Memory B cell (primary cell): ENCODE measurements around the gene PDCD6IP.

Source experiments
- ATAC-seq: fragments of 150-1000 bp; cut with Tn5 transposase; 2 replicates; pipeline ENCODE4 v1.10.0; 2021; ENCODE audit warnings: low read depth, mild to moderate bottlenecking, moderate library complexity
- DNase-seq, 2 donors: peaks; one replicate each; pipeline ENCODE4 v3.0.0; 2022; ENCODE audit warnings: low spot score in 2 of 2
- H3K27ac Mint-ChIP-seq: one replicate; pipeline ENCODE4 v1.8.0; 2022; ENCODE audit warnings: mild to moderate bottlenecking, moderate library complexity, mixed read lengths
- H3K27me3 Mint-ChIP-seq: one replicate; pipeline ENCODE4 v1.8.0; 2022; ENCODE audit warnings: mixed read lengths
- H3K36me3 Mint-ChIP-seq: one replicate; pipeline ENCODE4 v1.8.0; 2022; ENCODE audit warnings: mild to moderate bottlenecking, mixed read lengths
- H3K4me1 Mint-ChIP-seq: one replicate; pipeline ENCODE4 v1.8.0; 2022; ENCODE audit warnings: mixed read lengths
- H3K4me3 Mint-ChIP-seq: one replicate; pipeline ENCODE4 v1.8.0; 2022; ENCODE audit warnings: mild to moderate bottlenecking, moderate library complexity, mixed read lengths
- H3K9me3 Mint-ChIP-seq: one replicate; pipeline ENCODE4 v1.8.0; 2022; ENCODE audit warnings: mixed read lengths

The PDCD6IP gene

GRCh38 chr3:33786565-33787327, 11.7 kb upstream of the PDCD6IP start:
- no peaks in the 10 kb centered on the region for H3K27me3 Mint-ChIP-seq
- DNase-seq (no peak), ATAC-seq (no peak)
- peak overlapping the region; percentile 67 for H3K4me3 Mint-ChIP-seq
- no peaks in the 10 kb centered on the region for H3K36me3 Mint-ChIP-seq
- no peak overlapping the region for H3K27ac Mint-ChIP-seq
- H3K9me3 Mint-ChIP-seq: no peaks in the 10 kb centered on the region
- peaks cover 3% of the 10 kb centered on the region for H3K4me1 Mint-ChIP-seq

DNA sequence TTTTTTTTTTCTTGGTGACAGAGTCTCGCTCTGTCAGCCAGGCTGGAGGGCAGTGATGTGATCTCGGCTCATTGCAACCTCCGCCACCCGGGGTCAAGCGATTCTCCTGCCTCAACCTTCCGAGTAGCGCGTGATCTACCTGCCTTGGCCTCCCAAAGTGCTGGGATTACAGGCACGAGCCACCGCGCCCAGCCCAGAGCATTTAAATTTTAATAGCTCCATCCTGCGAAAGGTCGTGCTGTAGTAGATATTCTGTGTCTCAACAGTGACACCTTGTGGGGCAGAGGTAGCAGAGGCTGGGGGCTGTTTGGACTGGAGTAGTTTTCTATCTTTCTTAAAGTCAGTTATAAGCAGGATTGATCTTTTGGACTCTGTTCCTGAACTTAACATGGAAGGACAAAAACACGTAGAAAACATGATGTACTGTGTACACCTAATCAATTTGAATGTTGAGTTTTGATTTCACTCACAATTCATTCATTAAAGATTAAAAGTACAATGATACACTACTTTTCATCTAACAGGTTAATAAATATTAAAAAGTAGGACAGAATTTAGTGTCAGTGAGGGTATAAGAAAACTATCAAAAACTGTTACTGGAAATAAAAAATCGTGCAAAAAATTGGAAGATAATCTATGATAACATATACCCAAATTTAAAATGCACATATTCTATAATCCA, 11.0 kb upstream of the PDCD6IP start:
- H3K9me3 Mint-ChIP-seq: no peaks in the 10 kb centered on the region
- ATAC-seq: peak; percentile 94
- no peaks in the 10 kb centered on the region for H3K27me3 Mint-ChIP-seq
- peak; percentile 50 to 61 for DNase-seq
- H3K4me3 Mint-ChIP-seq: peak overlapping the region; percentile 67
- no peaks in the 10 kb centered on the region for H3K36me3 Mint-ChIP-seq
- peaks cover 5% of the 10 kb centered on the region for H3K4me1 Mint-ChIP-seq
- H3K27ac Mint-ChIP-seq: no peak overlapping the region

DNA sequence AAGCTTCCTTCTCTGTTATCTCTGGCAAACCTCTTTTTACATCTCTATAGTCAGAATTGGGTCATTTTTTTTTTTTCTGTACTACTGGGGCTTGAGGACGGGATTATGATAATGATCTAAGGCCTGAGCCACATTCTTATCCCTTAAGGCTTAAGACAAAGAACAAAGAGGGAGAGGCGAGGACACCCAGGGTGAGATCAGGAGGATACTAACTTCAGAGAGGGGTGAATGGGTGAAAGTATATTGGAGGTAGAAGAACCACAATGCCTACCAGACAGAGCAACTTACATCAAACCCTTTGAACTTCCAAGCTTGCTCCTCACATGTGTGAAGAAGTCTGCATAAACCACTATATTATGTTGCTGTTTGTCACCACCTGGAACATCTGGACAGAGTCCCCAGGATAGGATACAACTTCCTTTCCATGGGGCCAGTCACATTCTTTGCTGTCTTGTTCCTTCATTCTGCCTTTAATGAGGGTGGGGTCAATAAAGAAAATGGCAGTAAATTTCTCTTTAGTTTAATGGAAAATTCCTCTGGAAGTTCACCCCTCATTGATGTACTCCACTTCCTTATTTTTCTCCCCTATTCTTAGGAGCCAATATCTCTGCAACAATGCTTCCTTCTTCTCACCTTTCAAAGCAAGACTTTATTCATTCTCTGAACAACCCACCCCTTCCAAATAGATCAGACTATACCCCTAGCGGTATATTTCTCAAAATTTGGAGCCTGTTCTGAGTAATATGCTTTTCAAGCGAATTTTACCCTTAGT, 9.1 kb upstream of the PDCD6IP start:
- no peak for DNase-seq
- ATAC-seq: no peak
- no peaks in the 10 kb centered on the region for H3K36me3 Mint-ChIP-seq
- no peak overlapping the region for H3K27ac Mint-ChIP-seq
- no peak overlapping the region for H3K4me3 Mint-ChIP-seq
- no peaks in the 10 kb centered on the region for H3K27me3 Mint-ChIP-seq
- H3K9me3 Mint-ChIP-seq: no peaks in the 10 kb centered on the region
- H3K4me1 Mint-ChIP-seq: peaks cover 5% of the 10 kb centered on the region

- H3K27me3 Mint-ChIP-seq: no peaks in the 10 kb centered on the region
- no peak for DNase-seq
- no peaks in the 10 kb centered on the region for H3K36me3 Mint-ChIP-seq
- no peak overlapping the region for H3K27ac Mint-ChIP-seq
- H3K4me1 Mint-ChIP-seq: peaks cover 5% of the 10 kb centered on the region
- no peak for ATAC-seq
- no peaks in the 10 kb centered on the region for H3K9me3 Mint-ChIP-seq
- H3K4me3 Mint-ChIP-seq: no peak overlapping the region
These were observed 8.3 kb upstream of the PDCD6IP start for GRCh38 chr3:33790091-33790490.

DNA sequence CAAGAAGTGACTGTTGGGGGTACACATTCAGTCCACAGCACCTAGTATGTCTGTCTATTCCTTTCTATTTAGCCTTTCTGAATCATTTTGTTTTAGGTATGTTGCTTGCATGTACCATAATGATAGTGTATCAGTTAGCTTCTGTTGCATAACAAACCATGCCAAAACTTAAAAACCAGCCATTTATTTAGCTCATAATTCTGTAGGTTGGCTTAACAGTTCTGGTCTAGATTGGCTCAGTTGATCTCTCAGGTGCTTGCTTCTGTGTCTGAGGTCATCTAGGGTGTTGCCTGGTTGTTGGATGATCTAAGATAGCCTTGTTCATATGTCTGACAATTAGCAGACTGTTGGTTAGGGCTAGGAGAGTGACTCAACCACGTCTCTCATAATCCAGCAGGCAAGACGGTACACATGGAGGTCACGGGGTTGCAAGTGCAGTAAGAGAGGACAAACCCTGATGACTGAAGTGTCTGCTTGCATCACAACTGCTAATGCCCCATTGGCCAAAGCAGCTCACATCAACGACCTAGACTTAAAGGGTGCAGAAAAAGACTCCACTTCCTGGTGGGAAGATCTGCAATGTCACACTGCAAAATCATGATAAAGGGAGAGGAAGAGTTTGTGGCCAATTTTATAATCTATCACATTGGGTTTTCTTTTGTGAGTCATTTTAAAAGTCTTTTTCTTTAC, 6.8 kb upstream of the PDCD6IP start:
- Mint-ChIP-seq H3K27me3 (no peaks in the 10 kb centered on the region), H3K9me3 (no peaks in the 10 kb centered on the region), H3K4me3 (no peak overlapping the region), H3K27ac (peak overlapping the region; percentile 29), H3K36me3 (no peaks in the 10 kb centered on the region), H3K4me1 (peaks cover 9% of the 10 kb centered on the region)
- ATAC-seq (peak; percentile 47), DNase-seq (no peak)

- no peak overlapping the region for H3K27ac Mint-ChIP-seq
- H3K4me1 Mint-ChIP-seq: peaks cover 9% of the 10 kb centered on the region
- H3K27me3 Mint-ChIP-seq: no peaks in the 10 kb centered on the region
- DNase-seq (no peak), ATAC-seq (no peak)
- H3K36me3 Mint-ChIP-seq: no peaks in the 10 kb centered on the region
- H3K9me3 Mint-ChIP-seq: no peaks in the 10 kb centered on the region
- no peak overlapping the region for H3K4me3 Mint-ChIP-seq
These were observed 6.1 kb upstream of the PDCD6IP start for GRCh38 chr3:33792167-33792892.

GRCh38 chr3:33795131-33795530, 3.3 kb upstream of the PDCD6IP start:
- no peak for ATAC-seq
- no peak for DNase-seq
- no peaks in the 10 kb centered on the region for H3K27me3 Mint-ChIP-seq
- H3K9me3 Mint-ChIP-seq: no peaks in the 10 kb centered on the region
- H3K27ac Mint-ChIP-seq: no peak overlapping the region
- no peak overlapping the region for H3K4me3 Mint-ChIP-seq
- peaks cover 19% of the 10 kb centered on the region for H3K4me1 Mint-ChIP-seq
- H3K36me3 Mint-ChIP-seq: no peaks in the 10 kb centered on the region

DNA sequence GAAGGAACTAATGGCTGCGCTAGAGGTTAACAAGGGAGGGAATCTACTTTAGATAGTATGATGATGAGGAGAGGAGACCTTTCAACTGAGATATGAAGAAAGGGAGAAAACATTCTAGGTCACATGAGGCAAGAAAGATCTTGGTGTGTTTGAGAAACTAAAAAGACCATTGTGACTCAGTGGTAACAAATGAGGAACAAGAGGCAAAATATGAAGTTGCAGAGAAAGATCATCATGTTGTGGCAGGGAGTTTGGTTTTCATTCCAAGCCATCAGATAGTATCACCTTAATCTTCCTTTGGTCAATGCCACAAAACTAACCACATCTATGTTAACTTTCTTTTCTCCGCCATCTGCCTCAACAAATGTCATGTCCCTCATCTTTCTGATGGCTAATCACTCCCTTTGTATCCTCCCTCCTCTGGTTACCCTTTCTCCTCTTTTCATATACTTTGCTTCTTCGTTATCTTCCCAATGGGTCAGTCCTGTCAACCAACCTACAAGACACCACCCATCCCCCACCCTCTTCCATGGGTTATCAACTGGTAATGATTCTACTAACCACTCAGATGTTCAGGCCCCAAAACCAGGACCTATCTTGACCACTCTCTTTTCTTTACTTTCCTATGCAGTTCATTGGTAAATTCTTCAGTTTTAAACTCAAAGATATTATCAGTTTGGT, 2.4 kb upstream of the PDCD6IP start:
- H3K4me1 Mint-ChIP-seq: peaks cover 25% of the 10 kb centered on the region
- H3K4me3 Mint-ChIP-seq: no peak overlapping the region
- ATAC-seq: no peak
- no peak overlapping the region for H3K27ac Mint-ChIP-seq
- no peaks in the 10 kb centered on the region for H3K27me3 Mint-ChIP-seq
- no peak for DNase-seq
- no peaks in the 10 kb centered on the region for H3K36me3 Mint-ChIP-seq
- H3K9me3 Mint-ChIP-seq: no peaks in the 10 kb centered on the region

DNA sequence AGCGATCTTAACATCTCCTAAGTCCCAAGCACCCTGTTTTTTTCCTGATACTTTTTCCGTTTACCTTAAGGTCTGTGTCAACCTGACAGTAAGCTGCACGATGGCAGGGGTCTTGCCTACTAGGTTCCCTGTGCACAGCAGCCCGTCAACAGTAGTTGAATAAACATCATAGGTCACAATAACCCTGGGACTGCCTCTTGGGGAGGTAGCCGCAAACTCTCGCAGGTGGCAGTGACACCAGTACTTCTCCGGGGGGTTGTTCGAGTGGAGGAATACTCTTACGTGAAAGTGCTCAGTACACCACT, 365 bp upstream of the PDCD6IP start:
- Mint-ChIP-seq H3K4me3 (peak overlapping the region; percentile 100), H3K4me1 (peaks cover 28% of the 10 kb centered on the region), H3K36me3 (peaks cover 3% of the 10 kb centered on the region), H3K9me3 (no peaks in the 10 kb centered on the region), H3K27me3 (no peaks in the 10 kb centered on the region), H3K27ac (peak overlapping the region; percentile 92)
- ATAC-seq: peak; percentile 68
- no peak for DNase-seq

DNA sequence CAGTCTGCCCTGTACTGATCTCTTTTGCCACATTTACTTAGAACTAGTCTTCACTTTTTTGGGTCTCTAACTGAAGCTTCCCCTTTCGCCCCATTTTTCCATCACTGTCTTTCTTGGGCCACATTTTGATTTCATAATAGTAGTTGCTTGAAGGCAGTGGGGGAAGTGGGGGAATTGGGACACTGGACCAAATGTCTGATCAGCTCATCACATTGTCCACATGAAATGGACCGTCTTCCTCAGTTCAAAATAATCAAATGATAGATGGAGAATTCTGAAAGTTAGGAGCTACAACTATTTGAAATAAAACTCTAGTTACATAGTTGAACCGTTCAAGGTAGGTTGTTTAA, 747 bp downstream of the PDCD6IP start:
- Mint-ChIP-seq H3K27ac (peak overlapping the region; percentile 92), H3K27me3 (no peaks in the 10 kb centered on the region), H3K4me1 (peaks cover 34% of the 10 kb centered on the region), H3K4me3 (peak overlapping the region; percentile 100), H3K9me3 (no peaks in the 10 kb centered on the region), H3K36me3 (peaks cover 11% of the 10 kb centered on the region)
- DNase-seq (no peak), ATAC-seq (no peak)

DNA sequence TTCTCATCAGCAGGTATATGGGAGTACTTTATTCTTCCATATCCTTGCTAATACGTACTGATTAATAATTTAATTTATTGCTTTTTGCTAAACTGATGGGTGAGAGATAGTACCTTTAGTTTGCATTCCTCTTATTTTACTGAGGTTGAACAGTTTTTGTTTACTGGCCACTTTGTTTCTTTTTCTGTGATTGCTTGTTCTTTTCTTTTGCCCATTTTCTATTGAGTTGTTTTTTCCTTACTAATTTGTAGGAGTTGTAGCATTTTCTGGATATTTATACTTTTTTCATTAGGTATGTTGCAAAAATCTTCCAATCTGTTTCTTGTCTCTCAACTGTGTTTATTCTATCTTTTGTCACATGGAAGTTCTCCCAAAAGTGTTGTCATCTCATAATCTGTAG, 4.8 kb downstream of the PDCD6IP start:
- no peaks in the 10 kb centered on the region for H3K9me3 Mint-ChIP-seq
- H3K4me3 Mint-ChIP-seq: peak overlapping the region; percentile 27
- peaks cover 45% of the 10 kb centered on the region for H3K4me1 Mint-ChIP-seq
- H3K27me3 Mint-ChIP-seq: no peaks in the 10 kb centered on the region
- peak overlapping the region; percentile 82 for H3K27ac Mint-ChIP-seq
- peaks cover 14% of the 10 kb centered on the region for H3K36me3 Mint-ChIP-seq
- DNase-seq: no peak
- no peak for ATAC-seq

- no peaks in the 10 kb centered on the region for H3K9me3 Mint-ChIP-seq
- no peak overlapping the region for H3K4me3 Mint-ChIP-seq
- H3K36me3 Mint-ChIP-seq: peaks cover 21% of the 10 kb centered on the region
- peak overlapping the region; percentile 82 for H3K27ac Mint-ChIP-seq
- DNase-seq (no peak), ATAC-seq (no peak)
- H3K27me3 Mint-ChIP-seq: no peaks in the 10 kb centered on the region
- H3K4me1 Mint-ChIP-seq: peaks cover 51% of the 10 kb centered on the region
These were observed 5.6 kb downstream of the PDCD6IP start for GRCh38 chr3:33803894-33804526.

GRCh38 chr3:33807191-33807590, 8.8 kb downstream of the PDCD6IP start:
- Mint-ChIP-seq H3K27ac (peak overlapping the region; percentile 64), H3K4me1 (peaks cover 47% of the 10 kb centered on the region), H3K27me3 (no peaks in the 10 kb centered on the region), H3K9me3 (no peaks in the 10 kb centered on the region), H3K36me3 (peaks cover 27% of the 10 kb centered on the region), H3K4me3 (no peak overlapping the region)
- no peak for DNase-seq
- ATAC-seq: no peak
